HepG2 (cell line): ENCODE results near the gene PLCD4. TPM values are rescaled to one million over a fixed set of nuclear protein-coding genes. Genes with fewer than 3 reads are reported as not detected.

Experiments
- FOXK1 ChIP-seq: sonication (generic); formaldehyde crosslinking; IDR thresholded peaks from 2 replicates; pipeline ENCODE4 v1.4.0; 2020; ENCODE audit warnings: low read depth, missing genetic modification reagents, borderline replicate concordance
- NFKB2 ChIP-seq: sonication (generic); formaldehyde crosslinking; IDR thresholded peaks from 2 replicates; pipeline ENCODE4 v1.4.0; 2020; ENCODE audit warnings: missing genetic modification reagents, borderline replicate concordance
- REPIN1 ChIP-seq: sonication (generic); formaldehyde crosslinking; IDR thresholded peaks from 2 replicates; pipeline ENCODE4 v1.8.0; 2022; ENCODE audit warnings: missing genetic modification reagents, low read depth, mild to moderate bottlenecking, borderline replicate concordance
- ZNF510 ChIP-seq: sonication (generic); formaldehyde crosslinking; IDR thresholded peaks from 2 replicates; pipeline ENCODE4 v1.4.0; 2020; ENCODE audit warnings: low read depth, mild to moderate bottlenecking, missing genetic modification reagents
- ZNF564 ChIP-seq: sonication (generic); formaldehyde crosslinking; IDR thresholded peaks from 2 replicates; pipeline ENCODE4 v1.8.1; 2023; ENCODE audit warnings: mild to moderate bottlenecking, missing genetic modification reagents
- ZNF572 ChIP-seq: sonication (generic); formaldehyde crosslinking; IDR thresholded peaks from 2 replicates; pipeline ENCODE4 v1.5.1; 2020; ENCODE audit warnings: mild to moderate bottlenecking, missing genetic modification reagents
- polyA plus RNA-seq, 8 experiments: library from polyadenylated mRNA; depleted of rRNA in 3 of 8; stranded (reverse) in 7 of 8; unstranded in 1 of 8; fragments of >200 nt; fragmentation: Illumina TruSeq in 4 of 8; extraction: Trizol in 4 of 8; gene quantifications; 2 replicates each; pipeline versions ENCODE4 v1.2.1 to v1.2.3, GENCODE V29; 2011 to 2016; ENCODE audit warnings: low read depth in 4 of 8, missing spikeins in 1 of 8, mixed read lengths in 1 of 8; ENCODE audit not compliant: insufficient read depth in 1 of 8
- total RNA-seq, 5 experiments: library from RNA; depleted of rRNA; stranded (reverse); fragments of >200 nt; fragmentation: Illumina TruSeq; extraction: Trizol; gene quantifications; 2 replicates each; pipeline ENCODE4 v1.2.3, GENCODE V29; 2016; ENCODE audit warnings: low read depth in 1 of 5
- TF ChIP-seq, protein P1 (sequence below): sonication (generic); formaldehyde crosslinking; IDR thresholded peaks from 2 replicates; pipeline ENCODE4 v1.5.1; 2020; ENCODE audit warnings: mild to moderate bottlenecking, missing genetic modification reagents, borderline replicate concordance
- TF ChIP-seq, protein P2 (sequence below): sonication (generic); formaldehyde crosslinking; IDR thresholded peaks from 2 replicates; pipeline ENCODE4 v1.5.1; 2020; ENCODE audit warnings: mild to moderate bottlenecking, moderate library complexity, missing genetic modification reagents
- TF ChIP-seq, protein P3 (sequence below): IDR thresholded peaks from 2 replicates; pipeline ENCODE4 v1.6.1; 2016; ENCODE audit warnings: missing genetic modification reagents, missing compliant biosample characterization

PLCD4 gene
- total and polyA plus RNA-seq, 2 of the 13 experiments (the other 11 are each of a cell fraction or from before 2014, with no cell fraction given) = 0.26 TPM; not detected in 1

DNA sequence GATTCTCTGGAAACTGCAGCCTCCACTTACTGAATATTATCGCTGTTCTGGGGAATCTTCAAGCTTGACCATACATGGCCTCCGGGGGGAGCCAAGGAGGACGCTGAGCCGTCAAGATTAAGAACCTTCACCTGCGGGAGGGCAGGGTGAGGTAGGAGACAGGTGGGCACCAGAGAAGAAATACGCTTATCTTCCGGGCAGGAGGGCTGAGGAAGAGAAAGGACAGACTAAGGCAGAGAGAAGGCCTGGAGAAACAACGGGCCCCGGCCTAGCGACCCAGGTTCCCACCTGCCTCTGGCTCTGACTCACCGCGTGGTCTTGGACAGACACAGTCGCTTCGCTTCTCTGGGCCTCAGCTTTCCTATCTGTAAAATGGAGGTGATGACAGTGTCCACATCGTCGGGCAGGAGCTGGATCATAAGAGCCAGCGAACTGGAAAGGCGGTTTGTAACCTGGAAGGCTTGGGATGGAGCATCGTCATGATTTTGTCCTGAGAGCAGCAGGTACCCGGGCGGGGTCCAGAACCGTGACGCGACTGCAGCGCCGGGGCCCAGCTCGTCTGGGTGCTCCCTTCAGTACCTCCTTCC is 51.1 kb downstream of the PLCD4 start (continued):
- TF ChIP-seq, protein P1, sequence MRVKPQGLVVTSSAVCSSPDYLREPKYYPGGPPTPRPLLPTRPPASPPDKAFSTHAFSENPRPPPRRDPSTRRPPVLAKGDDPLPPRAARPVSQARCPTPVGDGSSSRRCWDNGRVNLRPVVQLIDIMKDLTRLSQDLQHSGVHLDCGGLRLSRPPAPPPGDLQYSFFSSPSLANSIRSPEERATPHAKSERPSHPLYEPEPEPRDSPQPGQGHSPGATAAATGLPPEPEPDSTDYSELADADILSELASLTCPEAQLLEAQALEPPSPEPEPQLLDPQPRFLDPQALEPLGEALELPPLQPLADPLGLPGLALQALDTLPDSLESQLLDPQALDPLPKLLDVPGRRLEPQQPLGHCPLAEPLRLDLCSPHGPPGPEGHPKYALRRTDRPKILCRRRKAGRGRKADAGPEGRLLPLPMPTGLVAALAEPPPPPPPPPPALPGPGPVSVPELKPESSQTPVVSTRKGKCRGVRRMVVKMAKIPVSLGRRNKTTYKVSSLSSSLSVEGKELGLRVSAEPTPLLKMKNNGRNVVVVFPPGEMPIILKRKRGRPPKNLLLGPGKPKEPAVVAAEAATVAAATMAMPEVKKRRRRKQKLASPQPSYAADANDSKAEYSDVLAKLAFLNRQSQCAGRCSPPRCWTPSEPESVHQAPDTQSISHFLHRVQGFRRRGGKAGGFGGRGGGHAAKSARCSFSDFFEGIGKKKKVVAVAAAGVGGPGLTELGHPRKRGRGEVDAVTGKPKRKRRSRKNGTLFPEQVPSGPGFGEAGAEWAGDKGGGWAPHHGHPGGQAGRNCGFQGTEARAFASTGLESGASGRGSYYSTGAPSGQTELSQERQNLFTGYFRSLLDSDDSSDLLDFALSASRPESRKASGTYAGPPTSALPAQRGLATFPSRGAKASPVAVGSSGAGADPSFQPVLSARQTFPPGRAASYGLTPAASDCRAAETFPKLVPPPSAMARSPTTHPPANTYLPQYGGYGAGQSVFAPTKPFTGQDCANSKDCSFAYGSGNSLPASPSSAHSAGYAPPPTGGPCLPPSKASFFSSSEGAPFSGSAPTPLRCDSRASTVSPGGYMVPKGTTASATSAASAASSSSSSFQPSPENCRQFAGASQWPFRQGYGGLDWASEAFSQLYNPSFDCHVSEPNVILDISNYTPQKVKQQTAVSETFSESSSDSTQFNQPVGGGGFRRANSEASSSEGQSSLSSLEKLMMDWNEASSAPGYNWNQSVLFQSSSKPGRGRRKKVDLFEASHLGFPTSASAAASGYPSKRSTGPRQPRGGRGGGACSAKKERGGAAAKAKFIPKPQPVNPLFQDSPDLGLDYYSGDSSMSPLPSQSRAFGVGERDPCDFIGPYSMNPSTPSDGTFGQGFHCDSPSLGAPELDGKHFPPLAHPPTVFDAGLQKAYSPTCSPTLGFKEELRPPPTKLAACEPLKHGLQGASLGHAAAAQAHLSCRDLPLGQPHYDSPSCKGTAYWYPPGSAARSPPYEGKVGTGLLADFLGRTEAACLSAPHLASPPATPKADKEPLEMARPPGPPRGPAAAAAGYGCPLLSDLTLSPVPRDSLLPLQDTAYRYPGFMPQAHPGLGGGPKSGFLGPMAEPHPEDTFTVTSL = 0 out of 2 replicates have a peak, but pooled peaks have one; percentile 8
- TF ChIP-seq FOXK1 (CRISPR knock-in tag) (peak; percentile 45; the same call in 1 of the 2 replicates), NFKB2 (0 out of 2 replicates have a peak, but pooled peaks have one; percentile 19), REPIN1 (CRISPR knock-in tag) (peak; percentile 13; the same call in 1 of the 2 replicates), ZNF510 (CRISPR knock-in tag) (0 out of 2 replicates have a peak, but pooled peaks have one; percentile 23), ZNF564 (CRISPR knock-in tag) (no peak), ZNF572 (peak; percentile 75; the same call in 1 of the 2 replicates)
- TF ChIP-seq, protein P2, sequence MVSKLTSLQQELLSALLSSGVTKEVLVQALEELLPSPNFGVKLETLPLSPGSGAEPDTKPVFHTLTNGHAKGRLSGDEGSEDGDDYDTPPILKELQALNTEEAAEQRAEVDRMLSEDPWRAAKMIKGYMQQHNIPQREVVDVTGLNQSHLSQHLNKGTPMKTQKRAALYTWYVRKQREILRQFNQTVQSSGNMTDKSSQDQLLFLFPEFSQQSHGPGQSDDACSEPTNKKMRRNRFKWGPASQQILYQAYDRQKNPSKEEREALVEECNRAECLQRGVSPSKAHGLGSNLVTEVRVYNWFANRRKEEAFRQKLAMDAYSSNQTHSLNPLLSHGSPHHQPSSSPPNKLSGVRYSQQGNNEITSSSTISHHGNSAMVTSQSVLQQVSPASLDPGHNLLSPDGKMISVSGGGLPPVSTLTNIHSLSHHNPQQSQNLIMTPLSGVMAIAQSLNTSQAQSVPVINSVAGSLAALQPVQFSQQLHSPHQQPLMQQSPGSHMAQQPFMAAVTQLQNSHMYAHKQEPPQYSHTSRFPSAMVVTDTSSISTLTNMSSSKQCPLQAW (CRISPR knock-in tag) = 0 out of 2 replicates have a peak, but pooled peaks have one; percentile 17
- TF ChIP-seq, protein P3, sequence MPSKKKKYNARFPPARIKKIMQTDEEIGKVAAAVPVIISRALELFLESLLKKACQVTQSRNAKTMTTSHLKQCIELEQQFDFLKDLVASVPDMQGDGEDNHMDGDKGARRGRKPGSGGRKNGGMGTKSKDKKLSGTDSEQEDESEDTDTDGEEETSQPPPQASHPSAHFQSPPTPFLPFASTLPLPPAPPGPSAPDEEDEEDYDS (CRISPR knock-in tag) = no peak
